HG02885 (cell line): ENCODE measurements around the gene PBX1.

Source experiments
- ATAC-seq: cut with Tn5 transposase; IDR thresholded peaks from one replicate; pipeline ENCODE4 v1.9.1; 2021; ENCODE audit warnings: mild to moderate bottlenecking; ENCODE audit not compliant: unreplicated experiment, poor library complexity

The PBX1 gene

GRCh38 chr1:164885311-164885710 lies 326.3 kb downstream of the PBX1 start:
- no peak for ATAC-seq

- no peak for ATAC-seq
Observed at GRCh38 chr1:164886101-164886500, 327.1 kb downstream of the PBX1 start.

GRCh38 chr1:164891615-164892014 lies 332.6 kb downstream of the PBX1 start:
- no peak for ATAC-seq

DNA sequence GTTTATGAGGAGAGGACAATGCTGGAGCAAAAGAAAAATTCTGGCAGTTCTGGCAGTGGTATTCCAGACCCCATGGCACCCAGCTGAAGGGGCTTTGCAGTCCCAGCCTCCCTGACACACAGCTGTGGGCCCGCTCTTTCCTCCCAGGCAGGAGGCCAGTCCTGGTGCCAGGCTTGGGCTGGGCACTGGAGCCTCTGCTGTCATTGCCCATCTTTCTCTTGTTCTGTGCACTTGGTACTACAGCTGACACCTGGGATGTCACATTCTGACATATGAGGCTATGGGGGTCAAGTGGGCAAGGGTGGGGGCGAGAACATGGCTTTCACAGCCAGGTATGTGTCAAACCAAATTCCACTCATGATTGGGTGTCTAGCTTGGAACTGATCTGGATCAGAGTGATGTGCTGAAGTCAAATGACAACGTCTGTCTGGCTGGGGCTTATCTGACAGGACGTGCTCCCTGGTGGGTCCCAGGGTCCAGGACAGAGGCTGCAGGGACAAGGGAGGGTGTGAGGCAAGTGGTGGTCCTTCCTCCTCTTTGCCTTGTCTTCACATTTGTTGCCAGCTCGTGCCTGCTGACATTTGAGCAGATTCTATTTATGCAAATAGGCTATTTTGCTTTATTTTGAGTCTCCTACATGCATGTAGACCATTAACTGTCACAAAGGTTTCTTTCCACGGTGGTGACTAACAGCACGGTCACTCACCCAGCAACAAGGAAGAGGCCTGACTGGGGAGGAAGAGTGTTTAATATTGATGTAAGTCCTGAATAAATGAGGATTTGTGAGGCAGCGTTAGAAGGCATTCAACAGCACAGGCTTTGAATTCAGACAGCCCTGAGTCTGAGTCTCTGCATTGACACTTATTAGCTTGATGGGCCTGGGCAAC lies 336.3 kb downstream of the PBX1 start:
- no peak for ATAC-seq

DNA sequence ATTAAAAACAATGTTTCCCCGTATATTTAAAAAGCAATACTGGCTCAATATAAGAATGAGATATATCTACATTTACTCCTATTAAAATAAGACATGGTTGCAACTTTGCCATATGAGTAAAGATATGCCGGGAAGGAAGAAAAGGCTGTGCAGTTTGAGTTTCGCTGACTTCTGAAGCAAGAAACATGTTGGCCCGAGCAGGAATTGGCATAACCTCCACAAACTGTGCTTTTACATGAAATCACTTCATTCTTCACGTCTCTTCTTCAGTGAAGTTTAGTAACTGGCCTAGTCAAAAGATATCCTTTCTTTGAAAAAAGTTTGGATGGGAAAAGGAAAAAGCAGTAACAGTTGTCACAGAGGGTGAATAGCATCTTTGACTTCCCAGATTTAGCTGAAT lies 342.0 kb downstream of the PBX1 start:
- no peak for ATAC-seq
